ENCODE data around the gene NPTN. TPM values are rescaled to one million over a fixed set of nuclear protein-coding genes. Genes with fewer than 3 reads are reported as not detected.
A peak's percentile ranks its signal among the peaks of the same experiment; 100 is the strongest.

NPTN gene
- total and polyA plus RNA-seq, 2 of the 13 experiments (the other 11 are each of a cell fraction or from before 2014, with no cell fraction given) = 78.0 to 110 TPM

DNA sequence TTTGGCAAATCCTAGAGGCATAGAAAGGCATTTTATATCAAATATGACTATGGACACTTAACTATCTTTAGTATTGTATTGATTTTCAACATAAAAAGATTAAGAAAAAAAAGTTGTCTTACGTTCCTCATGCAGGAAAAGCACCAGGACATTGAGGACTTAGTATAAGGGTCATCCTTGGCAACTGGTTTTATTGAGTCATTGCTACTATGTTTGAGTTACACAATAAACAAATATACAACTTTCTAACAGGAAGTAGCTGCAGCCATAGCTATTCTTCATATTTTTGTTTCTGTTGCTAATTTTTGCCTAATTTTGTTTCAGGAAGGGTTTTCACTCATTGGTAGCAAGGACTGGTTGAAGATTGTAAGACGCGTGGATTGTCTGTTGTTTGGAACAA is 93.0 kb downstream of the NPTN start:
- ATAC-seq = no peak
- in situ Hi-C loops (cut with HindIII; ENCODE audit: extremely low pct_ligation_motif_present, low pct_unique_long_range_greater_than_20kb) (no loop called here), intact Hi-C loops (cut with micrococcal nuclease; ENCODE audit: unreplicated experiment) (no loop called here)
- H3K27ac ChIP-seq (ENCODE audit: extremely low read length, insufficient read depth, low read length) = no peak overlapping the region
- no peaks in the 10 kb centered on the region for H3K79me2 ChIP-seq (ENCODE audit: insufficient read depth, low read length)
- H3K4me1 ChIP-seq (ENCODE audit: insufficient read depth, low read length) = peaks cover 7% of the 10 kb centered on the region; the same call in 1 of the 2 replicates
- H3K27me3 ChIP-seq (ENCODE audit: control insufficient read depth in 1 of 2, insufficient read depth in 2 of 2, low read length in 2 of 2) = no peaks in the 10 kb centered on the region
- H3K4me3 ChIP-seq (replicated peaks in 1 of 3; ENCODE audit: insufficient read depth in 1 of 3, low read depth in 2 of 3, low read length in 3 of 3) = no peak overlapping the region
- 64% methylated on average over 3 of the region's 3 CpGs for WGBS (ENCODE audit: low lambda C conversion rate)
- no peak overlapping the region for H2AFZ ChIP-seq (ENCODE audit: low read length)
- POLR2A ChIA-PET = no interaction called here
- no peak overlapping the region for H3K4me2 ChIP-seq (ENCODE audit: low read depth, low read length)
- FAIRE-seq = no peak
- TF ChIP-seq RNF2 (conservative IDR thresholded peaks at IDR 0.05; ENCODE audit: low read depth) = no peak
- no peak for TF ChIP-seq ZNF589 (CRISPR knock-in tag; conservative IDR thresholded peaks at IDR 0.05)
- peak; percentile 37; the same call in 1 of the 2 replicates for TF ChIP-seq CEBPB (IDR thresholded peaks at IDR 0.05; ENCODE audit: borderline replicate concordance, low read depth, low read length)
- TF ChIP-seq TRAFD1 (CRISPR knock-in tag; IDR thresholded peaks at IDR 0.05; ENCODE audit: borderline replicate concordance) = no peak
- no peak for TF ChIP-seq RARG (CRISPR knock-in tag; IDR thresholded peaks at IDR 0.05; ENCODE audit: low read depth)
- TF ChIP-seq JUNB (CRISPR knock-in tag; IDR thresholded peaks at IDR 0.05; ENCODE audit: borderline replicate concordance) = no peak
- H3K36me3 ChIP-seq (replicated peaks in 1 of 2; ENCODE audit: control insufficient read depth in 1 of 2, insufficient read depth in 2 of 2, low read length in 2 of 2) = no peaks in the 10 kb centered on the region
- H4K20me1 ChIP-seq (ENCODE audit: insufficient read depth, low read length) = no peaks in the 10 kb centered on the region
- H3K9ac ChIP-seq (ENCODE audit: insufficient read depth, low read depth, low read length) = no peak overlapping the region
- CTCF ChIA-PET (ENCODE audit: low intra/inter-chr PET ratio, low total read pairs) = no interaction called here
- DNase-seq (ENCODE audit: low spot score) = no peak
- H3K9me3 ChIP-seq (ENCODE audit: low read length) = no peaks in the 10 kb centered on the region
- no TSS peak for BruUV-seq (replicated peaks)

Data from HepG2 (cell line).